Measurements from ENCODE around the gene PPEF2.

GRCh38 chr4:75881476-75881875 is 20.8 kb downstream of the PPEF2 start:
- TF ChIP-seq CTCF (conservative IDR thresholded peaks at IDR 0.05; ENCODE audit: low read depth, low read length) (no peak), EZH2 (IDR thresholded peaks at IDR 0.05; ENCODE audit: borderline replicate concordance, low read depth, low read length, poor library complexity, severe bottlenecking) (no peak)
